Mammary epithelial cell (primary cell): ENCODE measurements around the gene DNASE2B.

Source experiments
- CTCF ChIP-seq, 2 donors: IDR thresholded peaks in 1 of 2; conservative IDR thresholded peaks in 1 of 2; 2 replicates each; pipeline ENCODE4 v1.5.1; 2011 to 2012; ENCODE audit warnings: inconsistent platforms in 2 of 2, low read length in 2 of 2, mild to moderate bottlenecking in 2 of 2, control low read depth in 1 of 2, low read depth in 1 of 2; ENCODE audit not compliant: insufficient read depth in 1 of 2; ENCODE audit errors: extremely low read depth in 1 of 2
- EZH2 ChIP-seq: IDR thresholded peaks from 2 replicates; pipeline ENCODE4 v1.6.1; 2012; ENCODE audit warnings: low read length, inconsistent platforms, borderline replicate concordance

GRCh38 chr1:84360316-84360715, 38.0 kb upstream of the DNASE2B start:
- TF ChIP-seq CTCF (conservative IDR thresholded peaks at IDR 0.05 in 1 of 2, IDR thresholded peaks at IDR 0.05 in 1 of 2; ENCODE audit: extremely low read depth in 1 of 2, insufficient read depth in 1 of 2, low read depth in 1 of 2, low read length in 2 of 2) (no peak), EZH2 (no peak)
